NCI-H1930 (cell line): ENCODE results near the gene HES5.

Experiments used
- DNase-seq, 2 experiments: peaks; one replicate each; lab custom pipeline; 2025; lab: John Stamatoyannopoulos, UW

Gene HES5

DNA sequence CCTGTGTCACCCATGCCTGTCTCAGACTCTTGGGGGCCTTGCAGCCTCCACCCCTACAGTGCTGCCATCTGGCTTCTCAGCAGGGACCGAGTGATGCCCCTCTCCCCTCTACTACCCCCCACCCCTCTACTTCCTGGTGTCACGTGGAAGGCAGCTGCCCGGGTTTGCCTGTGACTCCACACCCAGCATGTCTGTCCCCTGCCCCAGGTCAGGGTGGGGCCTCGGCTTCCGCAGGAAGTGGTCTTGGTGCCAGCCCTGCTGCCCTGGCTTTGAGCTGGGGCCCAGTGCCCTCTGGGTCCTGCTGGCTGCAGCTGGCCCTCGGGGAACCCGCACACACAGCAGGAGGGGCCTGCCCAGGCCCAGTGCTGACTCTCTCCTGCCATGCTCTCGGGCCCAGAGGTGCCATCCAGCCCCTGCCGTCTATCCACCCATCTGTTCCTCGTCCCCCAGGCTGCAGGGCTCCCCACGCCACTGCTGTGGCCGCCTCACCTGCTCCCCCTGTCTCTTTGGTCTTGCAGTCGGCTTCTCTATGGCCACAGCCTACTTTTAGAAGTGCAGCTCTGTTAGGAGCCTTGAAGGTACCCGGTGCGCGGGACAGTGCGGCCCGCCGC, 30.0 kb downstream of the HES5 start:
- DNase-seq, result no peak

DNA sequence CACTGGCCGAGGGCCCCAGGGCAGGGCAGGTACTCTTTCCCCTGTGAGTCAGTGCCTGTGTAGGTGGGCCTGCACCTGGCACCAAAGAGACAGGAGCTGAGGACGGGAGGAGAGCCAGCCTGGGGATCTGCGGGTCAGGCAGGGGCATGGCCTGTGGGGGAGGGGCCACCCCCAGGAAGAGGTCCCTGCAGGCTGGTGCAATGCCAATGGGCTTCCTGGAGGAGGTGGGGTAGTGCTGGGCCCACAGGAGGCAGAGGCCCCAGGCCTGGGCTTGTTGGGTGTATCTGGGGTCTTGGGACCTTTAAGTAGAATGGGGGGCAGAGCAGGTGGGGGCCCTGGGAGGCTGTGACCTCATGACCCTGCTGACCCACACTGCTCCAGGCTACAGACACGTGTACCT, 30.8 kb downstream of the HES5 start:
- DNase-seq, result no peak

DNA sequence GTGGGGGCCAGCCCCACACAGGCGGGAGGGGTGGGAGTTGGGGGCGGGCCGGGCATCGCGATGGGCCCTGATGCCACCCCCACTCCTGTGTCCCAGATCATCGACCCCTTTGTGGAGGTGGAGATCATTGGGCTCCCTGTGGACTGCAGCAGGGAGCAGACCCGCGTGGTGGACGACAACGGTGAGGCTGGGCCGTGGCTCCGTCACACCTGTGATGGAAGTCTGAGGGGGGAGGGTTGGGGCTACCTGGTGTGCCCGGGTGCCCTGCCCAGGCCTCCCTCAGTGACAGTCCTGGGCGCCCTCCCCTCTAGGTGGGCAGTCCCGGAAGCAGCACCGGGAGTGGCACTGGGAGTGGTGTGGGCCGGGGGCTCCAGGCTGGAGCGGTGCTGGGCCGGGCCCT, 31.4 kb downstream of the HES5 start:
- DNase-seq, result no peak

DNA sequence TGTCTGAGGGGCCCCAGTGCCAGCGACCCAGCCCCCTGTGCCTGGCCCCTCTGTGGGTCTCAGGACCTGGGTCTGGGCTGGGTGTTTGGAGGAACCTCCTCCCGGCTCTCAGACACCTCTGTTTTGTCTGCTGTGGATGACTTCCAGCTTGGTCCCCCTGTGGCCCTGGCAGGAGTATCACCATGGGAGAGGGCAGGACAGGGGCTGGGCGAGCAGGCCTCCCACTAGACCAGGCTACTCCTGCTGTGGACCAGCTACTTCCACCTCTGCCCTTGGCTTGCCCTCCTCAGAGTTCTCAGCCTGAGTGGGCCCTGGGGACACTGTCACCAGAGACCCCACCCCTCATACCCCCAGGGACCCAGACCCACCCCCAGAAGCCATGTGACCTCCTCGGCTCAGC, 32.2 kb downstream of the HES5 start:
- DNase-seq, result no peak

DNA sequence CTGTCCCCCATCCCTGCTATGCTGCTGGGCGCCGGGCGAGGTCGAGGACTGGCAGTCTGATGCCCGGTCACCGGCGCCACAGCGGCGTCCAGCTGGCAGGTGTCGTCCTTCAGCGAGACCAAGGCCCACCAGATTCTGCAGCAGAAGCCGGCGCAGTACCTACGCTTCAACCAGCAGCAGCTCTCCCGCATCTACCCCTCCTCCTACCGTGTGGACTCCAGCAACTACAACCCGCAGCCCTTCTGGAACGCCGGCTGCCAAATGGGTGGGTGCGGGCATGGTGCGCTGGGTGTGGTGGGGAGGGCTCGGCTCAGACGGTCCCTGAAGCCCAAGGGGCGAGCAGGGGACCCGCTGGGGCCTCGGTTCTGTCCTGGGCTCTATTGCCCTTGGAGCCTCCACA, 33.3 kb downstream of the HES5 start:
- no peak for DNase-seq

DNA sequence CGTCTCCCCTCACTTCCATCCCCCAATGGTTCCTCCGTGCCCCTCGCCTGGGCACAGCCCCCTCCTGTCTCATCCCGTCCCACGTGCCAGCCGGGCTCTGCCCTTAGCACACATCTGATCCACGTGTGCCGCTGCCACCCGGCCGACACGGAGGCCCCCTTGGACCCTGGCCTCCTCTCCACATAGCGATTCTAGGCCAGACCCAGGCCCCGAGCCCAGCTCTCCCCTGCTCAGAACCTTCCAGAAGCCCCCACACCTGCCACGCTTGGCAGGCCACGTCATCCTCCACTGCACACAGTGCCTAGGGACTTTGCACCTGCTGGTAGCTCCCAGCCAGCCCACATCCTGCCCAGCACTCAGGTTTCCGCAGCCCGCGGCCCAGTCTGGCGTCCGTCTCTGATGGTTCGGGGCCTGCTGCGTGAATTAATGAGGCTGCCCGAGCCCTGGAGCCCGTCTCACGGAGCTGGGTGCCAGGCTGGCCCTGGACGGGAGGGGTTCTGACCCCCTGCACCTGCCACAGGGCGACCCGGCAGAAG, 33.9 kb downstream of the HES5 start:
- no peak for DNase-seq

DNA sequence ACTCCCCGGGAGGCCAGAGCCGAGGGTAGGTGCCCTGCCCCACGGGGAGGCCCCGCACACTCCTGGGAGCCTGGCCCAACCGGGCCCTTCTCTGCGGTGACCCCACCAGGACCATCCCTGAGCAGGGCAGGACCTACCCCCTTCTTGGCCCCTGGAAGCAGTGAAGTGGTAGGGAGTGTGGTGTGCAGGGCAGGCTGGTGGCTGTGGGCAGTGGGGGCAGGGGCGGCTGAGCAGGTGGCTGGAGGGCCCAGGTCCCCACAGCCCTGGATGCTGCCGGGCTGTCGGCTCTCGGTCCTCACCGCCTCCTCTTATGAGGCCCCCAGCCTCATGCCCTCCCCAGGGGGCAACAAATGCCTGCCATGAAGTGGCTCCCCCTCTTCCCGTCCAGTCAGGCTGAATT, 34.5 kb downstream of the HES5 start:
- DNase-seq, result no peak

DNA sequence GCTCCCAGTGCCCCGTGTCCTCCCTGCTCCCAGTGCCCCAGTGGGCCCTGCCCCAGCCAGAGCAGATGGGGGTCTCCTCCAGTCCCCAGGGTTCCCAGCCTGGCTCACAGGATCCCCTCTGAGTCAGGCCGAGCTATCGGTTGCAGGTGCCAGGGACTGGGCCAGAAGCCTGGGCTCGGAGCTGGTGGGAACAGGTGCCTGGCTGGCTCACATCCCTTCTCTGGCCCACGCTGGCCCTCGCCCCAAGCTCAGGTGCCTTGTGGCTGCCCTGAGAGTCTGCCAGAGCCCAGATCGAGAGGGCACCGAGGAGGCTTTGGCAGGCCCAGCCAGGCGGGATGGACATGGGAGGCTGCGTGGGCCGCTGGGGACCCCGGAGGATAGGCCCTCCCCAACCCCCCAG, 35.0 kb downstream of the HES5 start:
- no peak for DNase-seq

DNA sequence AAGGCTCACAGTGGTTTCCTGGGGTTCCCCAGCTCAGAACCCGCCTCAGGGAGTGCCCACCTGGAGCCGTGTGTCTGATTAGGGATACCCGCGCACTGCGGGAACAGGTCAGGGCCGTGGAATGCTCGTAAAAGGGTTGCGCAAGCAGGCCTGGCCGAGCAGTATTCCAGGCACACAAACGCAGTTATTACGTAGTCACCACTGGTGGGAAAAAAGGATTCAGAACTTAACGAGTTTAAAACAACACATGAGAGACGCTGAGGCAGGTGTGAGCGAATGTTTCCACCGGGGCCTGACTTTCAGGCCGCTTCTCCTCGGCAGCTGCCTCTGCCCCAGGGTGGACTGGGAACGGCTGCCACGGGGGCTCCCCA, 35.8 kb downstream of the HES5 start:
- DNase-seq, result no peak

DNA sequence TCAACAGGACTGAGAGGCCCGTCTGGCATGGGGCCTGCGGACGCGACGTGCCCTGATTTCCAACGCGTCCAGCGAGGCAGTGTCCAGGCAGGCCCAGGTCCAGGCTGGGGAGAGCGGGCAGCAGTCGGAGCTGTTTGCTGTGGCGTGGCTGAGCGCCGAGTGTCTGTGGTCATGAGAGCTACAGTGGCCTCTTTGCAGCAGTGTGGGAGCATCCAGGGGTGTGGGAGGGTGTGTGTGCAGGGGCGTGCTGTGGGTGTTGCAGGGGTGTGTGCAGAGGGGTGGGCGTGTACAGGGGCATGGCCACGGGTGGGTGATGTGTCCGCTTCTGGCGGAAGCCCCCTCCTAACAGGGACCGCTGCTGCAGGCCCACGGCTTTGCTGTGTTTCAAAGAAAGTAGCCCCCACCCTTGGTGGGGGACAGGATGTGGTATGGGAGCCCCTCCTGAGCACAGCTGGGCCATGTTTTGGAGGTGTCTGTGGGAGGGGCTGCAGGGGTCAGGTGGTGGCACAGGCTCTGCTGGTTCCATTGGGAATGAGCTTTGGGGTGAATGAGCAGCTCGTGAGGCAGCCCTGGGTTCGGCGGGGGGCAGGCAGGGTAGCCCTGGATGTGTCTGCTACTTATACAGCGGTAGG, 36.3 kb downstream of the HES5 start:
- no peak for DNase-seq

DNA sequence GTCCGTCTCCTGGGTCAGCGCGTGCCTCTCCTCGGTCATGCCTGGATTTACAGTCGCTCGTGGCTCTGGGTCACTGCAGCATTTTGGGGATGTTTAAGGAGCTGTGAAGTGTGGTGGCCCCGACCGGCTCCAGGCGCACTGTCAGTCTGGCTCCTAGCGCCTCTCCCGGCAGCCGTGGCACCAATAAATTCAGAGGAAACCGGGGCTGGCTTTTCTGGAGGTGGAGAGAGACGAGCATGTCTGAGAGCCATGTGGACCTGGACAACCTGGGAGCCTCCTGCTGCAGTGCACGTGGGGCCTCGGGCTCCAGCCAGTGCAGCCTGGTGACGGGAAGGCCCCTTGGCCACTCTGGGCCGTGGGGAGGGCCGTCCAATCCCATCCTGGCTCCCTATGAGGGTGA, 36.8 kb downstream of the HES5 start:
- DNase-seq, result no peak

DNA sequence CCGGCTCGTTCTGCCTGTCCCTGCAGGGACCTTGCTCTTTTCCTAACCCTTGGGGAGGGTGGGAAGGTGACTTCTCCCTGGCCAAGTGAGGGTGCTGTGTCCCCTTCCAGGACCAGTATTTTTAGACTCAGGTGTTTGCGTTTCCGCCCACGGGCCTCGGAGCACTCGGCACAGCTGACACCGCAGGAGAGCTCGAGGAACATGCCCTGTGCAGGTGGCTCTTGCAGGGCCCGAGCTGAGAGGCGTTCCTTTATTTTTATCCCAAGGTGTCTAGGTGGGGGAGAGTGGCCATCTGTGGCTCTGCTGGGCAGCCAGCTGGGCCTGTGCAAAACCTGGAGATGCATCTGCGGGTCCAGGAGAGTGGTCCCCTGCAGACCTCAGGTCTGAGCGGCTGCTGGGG, 38.0 kb downstream of the HES5 start:
- no peak for DNase-seq

DNA sequence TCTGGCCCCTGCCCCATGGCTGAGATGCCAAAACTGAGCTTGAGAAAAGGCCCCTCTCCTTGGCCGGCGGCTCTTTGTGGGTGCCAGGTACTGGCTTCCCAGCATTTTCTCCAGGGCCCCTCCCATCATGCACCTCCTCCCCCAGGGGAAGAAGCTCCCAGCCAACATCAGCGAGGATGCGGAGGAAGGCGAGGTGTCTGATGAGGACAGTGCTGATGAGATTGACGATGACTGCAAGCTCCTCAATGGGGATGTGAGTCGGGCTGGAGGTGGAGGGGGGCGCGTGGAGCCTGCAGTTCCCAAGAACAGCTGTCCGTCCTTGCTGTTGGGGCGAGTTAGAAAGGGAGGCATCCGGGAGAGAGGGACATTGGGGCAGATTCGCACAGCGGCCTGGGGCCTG, 40.4 kb downstream of the HES5 start:
- DNase-seq, result no peak

DNA sequence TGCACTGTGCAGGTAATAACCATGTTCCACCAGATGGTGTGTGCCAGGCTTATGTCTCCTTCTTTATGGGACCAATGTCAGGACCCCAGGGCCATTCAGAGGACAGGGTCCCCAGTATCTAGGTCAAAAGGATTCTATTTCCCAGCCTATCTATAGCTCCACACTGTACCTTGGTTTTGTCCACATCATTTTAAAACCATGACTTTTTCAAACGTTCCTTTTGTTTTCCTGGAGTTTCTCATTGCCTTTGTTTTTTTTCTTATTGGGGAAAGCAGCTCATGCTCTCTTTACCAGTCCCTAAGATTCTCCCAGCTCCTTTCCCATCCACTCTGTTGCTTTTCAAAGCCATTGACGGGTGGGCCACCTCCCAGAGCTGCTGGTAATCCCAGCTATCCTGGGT, 41.4 kb downstream of the HES5 start:
- DNase-seq, result no peak

DNA sequence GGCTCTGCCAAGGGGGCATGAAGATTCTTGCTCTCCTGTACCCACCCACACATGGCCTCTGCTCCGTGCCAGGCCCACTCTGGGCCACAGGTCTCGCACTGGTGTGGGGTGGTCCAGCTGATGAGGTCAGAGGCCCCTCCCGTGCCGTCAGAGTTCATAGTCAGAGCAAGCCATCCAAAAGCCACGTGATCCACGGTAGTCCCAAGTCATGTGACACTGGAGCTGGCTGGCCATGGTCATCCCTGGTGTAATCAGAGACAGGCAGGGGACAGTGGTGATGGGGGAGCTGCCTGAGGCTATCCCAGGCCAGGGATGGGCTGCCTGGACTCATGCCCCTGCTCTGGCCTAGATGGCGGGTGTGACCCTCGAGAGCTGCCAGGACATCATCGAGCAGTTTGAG, 43.5 kb downstream of the HES5 start:
- no peak for DNase-seq

DNA sequence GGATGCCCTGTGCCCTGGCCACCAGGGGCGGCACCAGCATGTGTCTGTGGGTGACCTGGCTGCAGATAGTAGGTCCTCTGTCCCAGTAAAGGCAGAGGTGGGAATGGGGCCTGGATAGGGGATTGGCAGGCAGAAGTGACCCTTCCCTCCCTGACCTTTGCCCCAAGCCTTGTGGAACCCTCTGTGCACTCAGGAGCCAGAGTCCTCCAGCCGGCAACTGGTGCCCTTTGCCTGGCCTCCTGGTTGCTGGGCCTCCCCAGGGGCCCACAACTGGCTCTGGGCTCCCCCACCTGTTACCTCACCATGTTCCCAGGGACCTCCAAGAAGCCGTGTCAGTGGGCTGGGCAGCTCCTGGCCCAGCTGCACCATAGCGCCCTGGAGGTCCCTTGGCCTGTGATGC, 44.0 kb downstream of the HES5 start:
- no peak for DNase-seq

DNA sequence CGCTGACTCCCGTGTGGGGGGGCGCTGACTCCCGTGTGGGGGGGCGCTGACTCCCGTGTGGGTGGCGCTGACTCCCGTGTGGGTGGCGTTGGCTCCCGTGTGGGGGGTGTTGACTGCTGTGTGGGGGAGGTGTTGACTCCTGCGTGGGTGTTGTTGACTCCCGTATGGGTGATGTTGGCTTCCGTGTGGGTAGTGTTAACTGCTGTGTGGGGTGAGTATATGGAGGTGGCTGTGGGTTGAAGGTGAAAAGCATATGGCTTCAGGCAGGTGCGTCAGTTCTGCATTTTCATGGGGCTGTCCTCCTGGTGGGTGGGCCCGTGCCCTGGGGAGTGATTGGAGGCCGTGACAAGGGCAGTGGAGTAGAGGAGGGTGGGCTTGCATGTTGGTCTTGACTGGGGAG, 46.1 kb downstream of the HES5 start:
- no peak for DNase-seq

DNA sequence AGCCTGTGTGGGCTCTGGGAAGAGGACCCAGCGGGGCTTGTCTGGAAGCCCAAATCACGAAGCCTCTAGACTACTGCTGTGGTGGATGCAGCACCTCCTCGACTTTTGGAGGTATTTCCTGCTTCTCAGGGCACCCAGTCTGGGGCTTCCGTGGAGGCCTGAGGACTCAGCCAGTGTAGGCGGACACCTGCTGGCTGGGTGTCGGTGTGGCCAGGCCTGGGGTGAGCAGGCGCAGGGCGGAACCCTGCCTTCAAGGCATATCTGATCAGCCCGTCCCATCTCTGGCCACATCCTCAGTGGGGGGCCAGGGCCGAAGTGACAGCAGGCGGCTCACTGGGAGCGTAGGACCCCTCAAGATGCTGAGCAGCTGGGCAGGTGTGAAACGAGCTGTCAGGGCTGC, 47.0 kb downstream of the HES5 start:
- DNase-seq, result no peak

DNA sequence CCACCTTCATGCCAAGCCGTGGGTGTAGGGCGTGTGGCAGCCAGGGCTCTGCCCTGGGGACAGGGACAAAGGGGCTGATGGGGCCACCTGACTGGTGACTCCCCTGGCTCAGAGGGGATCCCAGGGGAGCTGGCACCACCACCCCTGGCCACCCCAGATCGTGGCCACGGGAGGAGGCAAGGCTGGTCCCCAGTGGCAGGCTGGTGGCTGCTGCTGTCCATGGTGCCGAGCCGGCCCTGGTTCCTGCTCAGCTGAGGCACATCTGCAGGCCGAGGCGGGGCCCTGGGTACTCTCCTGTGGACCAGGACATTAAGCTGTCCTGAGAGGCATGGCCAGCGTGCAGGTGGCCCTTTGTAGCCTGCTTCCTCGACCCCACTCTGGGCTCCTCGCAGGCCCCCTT, 47.5 kb downstream of the HES5 start:
- no peak for DNase-seq

DNA sequence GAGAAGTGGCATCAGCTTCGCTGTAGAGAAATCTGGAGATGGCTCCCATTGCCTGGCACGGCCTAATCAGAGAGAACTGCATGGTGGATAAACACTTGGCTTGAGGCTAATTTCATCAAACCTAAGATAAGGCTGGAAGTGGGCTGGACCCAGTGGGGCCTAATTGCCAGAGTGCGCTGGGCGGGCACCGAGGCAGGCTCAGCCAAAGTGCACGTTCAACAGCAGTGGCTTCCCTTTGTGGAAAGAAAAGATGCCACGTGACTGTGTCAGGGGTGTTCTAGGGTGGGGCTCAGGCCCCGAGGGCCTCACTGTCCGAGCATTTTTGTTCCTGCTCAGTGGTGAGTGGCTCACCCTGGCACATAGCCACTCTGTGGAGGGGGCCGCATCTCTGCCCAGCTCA, 48.2 kb downstream of the HES5 start:
- DNase-seq, result no peak

DNA sequence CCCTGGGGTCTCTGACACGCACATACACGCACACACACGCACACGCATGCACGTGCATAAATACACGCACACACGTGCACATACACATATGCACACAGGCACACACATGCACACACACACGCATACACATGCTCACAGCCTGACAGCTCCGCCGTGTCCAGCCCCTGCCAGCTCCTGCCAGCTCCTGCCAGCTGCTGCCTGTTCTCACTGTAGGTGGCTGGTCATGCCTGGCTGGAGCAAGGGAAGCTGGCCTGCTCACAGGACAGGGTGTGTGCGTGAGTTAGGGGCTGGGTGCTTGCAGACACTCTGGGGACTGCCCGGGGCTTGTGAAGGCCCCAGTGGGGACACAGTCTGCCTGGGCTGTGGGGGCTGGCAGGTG, 49.1 kb downstream of the HES5 start:
- DNase-seq, result no peak

DNA sequence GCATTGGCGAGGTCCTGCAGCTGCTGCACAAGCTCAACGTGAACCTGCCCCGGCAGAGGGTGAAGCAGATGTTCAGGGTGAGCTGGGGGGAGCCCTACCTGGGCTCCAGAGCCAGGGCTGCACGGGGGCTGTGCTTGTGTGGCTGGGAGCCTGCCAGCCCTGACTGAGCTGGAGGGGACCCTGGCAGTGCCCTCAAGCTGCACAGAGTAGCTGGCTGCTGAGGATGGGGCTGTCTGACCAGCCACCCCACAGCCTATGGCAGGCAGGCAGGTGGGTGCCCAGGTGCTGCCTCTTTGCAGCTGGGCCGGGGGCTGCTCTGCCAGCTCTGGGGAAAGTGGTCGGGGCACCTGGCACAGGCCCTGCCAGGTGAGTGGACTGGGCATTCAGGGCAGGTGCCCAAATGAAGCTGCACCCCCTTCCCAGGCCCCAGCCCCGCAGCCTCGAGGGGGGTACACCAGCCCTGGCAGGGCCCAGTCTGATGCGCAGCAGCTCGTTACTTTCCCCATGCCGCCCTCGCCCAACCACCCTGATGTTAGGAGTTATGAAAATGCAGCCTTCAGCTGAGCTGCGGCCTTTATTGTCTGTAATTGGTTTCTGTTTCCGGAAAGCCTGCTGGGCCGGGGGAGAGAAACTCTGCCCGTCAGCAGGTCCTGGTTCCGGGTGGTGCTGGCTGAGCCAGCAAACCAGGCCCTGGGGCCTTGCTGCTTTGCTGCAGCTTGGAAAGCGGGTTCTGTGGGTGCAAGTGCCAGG, 49.7 kb downstream of the HES5 start:
- no peak for DNase-seq

DNA sequence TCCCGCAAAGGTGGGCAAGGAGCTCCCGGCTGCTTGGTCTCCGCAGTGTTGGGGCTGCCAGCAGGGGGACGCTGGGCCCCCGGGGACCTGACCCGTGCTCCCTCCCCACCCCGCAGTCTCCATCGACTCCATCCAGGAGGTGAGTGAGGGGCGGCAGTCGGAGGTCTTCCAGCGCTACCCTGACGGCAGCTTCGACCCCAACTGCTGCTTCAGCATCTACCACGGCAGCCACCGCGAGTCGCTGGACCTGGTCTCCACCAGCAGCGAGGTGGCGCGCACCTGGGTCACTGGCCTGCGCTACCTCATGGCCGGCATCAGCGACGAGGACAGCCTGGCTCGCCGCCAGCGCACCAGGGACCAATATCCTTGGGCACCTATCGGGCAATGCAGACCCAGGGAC, 50.4 kb downstream of the HES5 start:
- DNase-seq, result no peak

DNA sequence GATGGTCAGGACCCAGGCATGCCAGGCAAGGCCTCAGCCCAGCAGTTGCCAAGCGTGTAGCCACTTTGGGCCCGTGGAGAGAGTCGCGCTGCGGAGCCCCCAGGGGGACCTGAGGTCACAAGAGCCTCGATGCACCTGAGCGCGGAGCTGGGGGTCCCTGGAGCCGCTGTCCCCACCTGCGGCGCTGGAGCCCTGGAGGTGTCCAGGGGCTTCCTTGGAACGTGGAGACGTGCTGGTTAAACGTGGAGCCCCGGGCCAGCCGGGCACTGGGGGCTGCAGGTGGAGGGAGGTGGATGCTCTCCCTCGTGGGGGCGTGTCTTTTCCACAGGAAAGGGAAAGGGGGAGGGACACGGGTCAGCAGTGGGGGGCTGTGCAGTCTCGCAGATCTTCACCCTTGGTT, 50.9 kb downstream of the HES5 start:
- no peak for DNase-seq
